SHP77 (cell line): ENCODE measurements around the gene C11orf68.
"Not testable (repeated sequence)": the region's sequence is repeated elsewhere in the genome, so short reads cannot be mapped to it uniquely, and the experiment has no call there.

Experiments
- DNase-seq, 2 experiments: peaks; one replicate each; lab custom pipeline; 2025; lab: John Stamatoyannopoulos, UW

Gene C11orf68

DNA sequence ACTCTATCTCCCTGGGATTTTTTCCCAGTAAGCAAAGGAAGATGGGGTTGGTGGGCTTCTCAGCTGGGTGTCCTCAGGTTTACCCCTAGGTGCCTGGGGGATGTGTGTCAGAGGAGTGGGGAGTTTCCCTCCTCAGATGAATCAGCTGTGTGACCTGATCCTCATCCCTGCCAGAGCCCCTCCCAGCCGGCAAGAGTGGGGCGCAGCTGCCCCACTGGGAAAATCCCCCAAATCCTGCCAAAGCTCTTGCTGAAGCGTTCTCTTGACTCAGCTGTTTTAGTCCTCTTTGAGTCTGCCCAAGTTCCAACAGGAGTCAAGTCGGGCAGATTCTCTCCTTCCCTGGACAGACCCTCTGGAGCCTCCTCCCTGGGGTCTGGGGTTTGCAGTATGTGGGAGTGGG, 6.0 kb downstream of the C11orf68 start:
- DNase-seq, result no peak

DNA sequence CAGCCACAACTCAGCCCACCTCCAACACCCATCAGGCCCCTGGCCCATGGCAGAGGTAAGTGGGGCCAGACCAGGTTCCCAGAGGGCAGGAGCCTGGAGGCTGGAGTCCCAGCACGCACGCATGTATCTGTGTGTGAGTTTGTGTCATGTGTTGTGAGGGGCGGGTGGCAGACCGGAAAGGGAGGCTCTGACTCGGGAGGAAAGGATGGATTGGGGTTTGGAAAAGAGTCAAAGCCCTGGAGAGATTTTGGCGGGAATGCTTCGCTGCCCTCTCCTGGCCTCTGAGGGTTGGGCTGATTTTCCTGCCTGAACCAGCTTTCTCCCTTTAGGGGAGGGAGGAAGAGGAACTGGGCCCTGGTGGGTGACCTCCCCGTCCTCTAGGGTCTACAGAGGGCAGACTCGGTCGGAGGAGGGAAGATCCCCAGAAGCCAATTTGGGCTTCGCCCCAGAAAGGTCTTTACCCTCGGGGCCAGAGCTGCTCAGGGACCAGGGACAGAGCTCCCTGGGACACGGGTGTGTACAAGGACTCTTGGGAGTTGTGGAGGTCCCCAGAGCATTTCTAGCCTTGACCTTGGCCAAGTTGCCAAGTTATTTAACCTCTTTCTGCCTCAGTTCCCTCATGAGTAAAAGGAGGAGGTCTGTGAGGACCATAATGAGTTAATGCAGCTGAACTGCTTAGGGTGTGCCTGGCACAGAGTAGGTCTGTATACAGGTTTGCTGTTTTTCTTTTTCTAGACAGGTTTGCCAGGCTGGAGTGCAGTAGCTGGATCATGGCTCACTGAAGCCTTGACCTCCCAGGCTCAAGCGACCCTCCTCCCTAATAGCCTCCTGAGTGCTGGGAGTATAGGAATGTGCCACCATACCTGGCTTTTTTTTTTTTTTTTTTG, 6.9 kb downstream of the C11orf68 start:
- peak; percentile 51 to 53 for DNase-seq

DNA sequence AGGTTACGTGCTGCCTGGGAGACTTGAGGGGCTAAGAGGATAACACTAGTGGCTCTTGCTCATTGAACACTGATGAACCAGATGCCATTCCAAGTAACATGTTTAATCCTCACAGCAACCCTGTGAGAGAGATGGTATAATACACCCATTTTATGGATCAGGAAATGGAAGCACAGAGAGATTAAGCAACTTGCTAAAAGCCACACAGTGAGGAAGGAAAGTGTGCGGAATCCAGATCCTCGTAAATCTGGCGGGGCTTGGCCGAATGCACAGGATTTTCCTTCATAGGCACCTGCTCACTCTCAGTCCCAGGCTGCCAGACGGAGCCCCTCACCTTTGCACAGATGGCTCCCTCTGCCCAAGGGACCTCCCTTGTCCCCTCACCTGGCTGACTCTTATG, 11.0 kb downstream of the C11orf68 start:
- no peak for DNase-seq

DNA sequence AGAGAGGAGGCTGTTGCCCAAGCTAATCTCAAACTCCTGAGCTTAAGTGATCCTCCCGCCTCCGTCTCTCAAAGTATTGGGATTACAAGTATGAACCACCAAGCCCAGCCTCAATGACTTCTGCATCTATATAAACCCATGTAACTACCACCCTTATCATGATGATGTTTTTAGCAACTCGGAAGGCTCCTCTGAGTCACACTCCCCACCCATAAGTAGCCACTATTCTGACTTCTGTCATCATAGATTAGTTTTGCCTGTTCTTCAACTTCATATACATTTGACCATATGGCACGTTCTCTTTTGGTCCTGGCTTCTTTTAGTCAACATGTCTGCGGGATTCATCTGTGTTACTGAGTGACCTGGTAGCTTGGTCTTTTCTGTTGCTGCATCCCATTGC, 12.3 kb downstream of the C11orf68 start:
- no peak for DNase-seq

DNA sequence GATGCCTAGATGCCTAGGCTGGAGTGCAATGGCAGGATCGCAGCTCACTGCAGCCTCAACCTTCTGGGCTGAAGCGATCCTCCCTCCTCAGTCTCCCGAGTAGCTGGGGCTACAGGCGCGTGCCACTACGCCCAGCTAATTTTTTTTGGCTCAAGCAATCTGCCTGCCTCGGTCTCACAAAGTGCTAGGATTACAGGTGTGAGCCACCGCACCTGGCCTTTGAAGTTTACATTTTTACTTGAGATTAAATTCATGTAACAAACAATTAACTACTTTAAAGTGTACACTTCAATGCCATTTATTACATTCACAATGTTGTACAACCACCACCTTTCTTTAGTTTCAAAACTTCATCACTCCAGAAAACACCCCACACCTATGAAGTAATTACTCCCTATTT, 15.1 kb downstream of the C11orf68 start:
- DNase-seq, result no peak

DNA sequence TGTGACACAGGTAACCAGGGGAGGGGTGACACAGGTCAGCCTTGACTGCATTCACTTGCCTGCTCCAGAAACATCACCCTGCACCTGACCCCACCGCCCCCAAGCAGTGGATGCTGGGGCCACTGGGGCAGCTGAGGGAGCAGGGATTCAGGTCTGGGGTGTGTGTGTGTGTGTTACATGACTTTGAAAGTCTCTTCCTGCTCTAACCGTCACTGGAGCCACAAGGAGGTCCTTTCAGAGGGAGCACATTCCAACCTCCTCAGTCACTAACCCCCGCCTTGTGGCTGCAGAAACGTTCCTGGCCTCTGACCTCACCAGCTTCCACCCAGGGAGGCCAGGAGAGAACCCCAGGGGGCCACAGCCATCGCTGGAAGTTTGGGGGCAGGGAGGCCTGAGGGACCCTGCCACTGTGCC, 15.8 kb downstream of the C11orf68 start:
- no peak for DNase-seq

DNA sequence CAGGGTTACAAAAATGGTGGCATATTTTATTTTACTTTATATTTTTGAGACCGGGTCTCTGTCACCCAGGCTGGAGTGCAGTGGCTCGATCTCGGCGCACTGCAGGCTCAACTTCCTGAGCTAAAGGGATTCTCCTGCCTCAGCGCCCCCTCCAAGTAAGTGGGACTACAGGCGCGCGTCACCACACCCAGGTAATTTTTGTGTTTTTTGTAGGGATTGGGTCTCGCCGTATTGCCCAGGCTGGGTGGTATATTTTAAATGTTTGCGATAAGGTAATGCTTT, 18.0 kb downstream of the C11orf68 start:
- no peak for DNase-seq

DNA sequence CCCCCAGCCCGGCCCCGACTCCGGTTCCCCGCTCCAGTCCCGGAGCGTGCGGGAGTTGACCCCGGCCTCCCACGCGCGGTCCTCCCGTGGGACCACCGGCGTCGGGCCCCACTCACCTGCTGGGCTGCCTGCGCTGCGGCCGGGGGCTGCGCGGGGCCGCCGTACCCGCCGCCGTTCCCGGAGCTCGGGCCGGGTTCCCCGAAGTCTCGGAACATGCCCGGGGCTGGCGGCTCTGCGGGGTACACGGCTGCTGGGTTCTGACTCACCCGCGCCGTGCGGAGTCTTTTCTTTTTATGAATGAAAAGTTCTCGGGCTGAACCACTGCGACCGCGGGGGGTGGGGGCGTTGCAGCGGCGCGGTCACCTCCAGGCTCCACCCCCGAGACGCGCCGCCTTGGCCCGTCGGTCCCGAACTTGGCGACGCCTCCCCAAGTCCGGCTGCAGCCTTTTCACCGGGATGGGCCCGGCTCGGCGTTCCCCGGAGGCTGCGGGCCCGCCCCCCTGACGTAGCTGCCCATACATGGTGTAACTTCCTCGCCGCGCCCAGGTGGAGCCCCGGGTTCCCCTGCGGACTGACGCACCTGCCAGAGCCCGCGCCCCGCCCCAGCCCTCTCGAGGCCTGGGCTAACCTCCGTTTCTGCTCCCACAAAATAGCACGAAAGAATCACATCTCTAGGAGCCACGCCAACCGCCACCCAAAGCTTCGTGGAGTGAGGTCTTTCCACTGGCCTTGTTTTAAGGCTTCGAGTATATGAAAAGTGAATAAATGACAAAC, 18.6 kb downstream of the C11orf68 start, which contains the start of gene FOSL1:
Gene FOSL1, minus strand, starts transcription at position 264 of the 774 bp plus-strand sequence. Its CDS starts 49 bp downstream, at position 215.
- no peak for DNase-seq

DNA sequence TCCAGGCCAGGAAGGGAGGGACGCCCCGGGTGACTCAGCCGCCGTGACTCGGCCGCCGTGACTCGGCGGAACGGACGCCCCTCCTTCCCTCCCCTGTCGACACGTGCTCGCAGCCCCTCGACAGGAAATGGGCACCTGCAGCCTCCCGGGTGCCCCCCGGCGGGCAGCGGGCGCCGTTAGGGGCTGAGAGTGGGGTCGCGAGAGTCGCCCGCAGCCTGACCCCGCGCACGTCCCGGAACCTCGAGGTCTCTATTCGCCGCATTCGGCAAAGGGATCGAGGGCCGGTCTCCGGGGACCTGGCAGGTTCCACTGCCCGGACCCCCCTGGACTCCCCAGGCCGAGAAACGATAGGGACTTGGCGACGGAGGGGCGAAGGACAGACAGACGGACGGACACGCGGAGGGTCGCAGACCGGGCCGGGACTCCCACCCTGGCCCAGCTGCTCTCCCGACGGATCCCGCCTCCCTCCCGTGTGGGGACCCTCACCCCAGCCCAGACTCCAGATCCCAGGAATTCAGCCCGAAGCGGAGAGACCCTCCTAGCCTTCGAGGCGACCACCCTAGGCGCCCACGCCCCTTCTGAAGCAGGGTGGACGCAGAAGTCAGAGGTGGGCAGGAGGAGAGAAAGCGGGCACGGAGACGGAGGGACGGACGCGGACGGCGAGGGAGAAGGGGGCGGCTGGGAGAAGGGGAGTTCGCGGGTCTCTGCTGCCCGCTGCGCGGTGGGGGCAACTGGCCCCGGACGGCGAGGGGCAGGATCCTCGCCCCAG, 19.3 kb downstream of the C11orf68 start:
- no peak for DNase-seq

DNA sequence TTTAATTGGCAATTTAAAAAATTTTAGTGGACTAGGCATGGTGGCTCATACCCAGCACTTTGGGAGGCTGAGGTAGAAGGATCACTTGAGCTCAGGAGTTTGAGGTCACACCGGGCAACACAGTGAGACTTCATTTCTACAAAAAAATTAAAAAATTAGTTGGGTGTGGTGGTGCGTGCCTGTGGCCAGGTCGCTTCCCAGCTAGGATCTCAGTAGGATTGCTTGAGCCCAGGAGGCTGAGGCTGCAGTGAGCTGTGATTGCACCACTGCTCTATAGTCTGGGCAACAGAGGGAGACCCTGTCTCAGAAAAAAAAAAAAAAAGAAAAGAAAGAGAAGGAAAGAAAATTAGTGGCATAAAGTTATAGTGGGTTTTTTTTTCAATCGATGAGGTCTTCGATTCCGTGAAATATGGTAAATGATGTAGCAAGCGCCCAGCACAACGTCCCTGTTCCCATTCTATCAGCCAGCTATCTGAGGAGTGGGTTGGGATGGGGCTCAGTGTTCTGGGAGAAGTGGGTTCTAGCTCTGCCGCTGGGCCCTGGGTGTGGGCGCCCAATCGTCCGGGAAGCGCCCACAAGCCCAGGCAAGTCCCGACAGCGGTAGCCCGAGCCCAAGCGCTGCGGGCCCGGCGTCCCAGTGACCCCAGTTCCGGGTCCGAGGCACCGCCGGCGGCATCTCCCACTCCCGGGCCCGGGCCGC, 20.1 kb downstream of the C11orf68 start:
- DNase-seq, result no peak

DNA sequence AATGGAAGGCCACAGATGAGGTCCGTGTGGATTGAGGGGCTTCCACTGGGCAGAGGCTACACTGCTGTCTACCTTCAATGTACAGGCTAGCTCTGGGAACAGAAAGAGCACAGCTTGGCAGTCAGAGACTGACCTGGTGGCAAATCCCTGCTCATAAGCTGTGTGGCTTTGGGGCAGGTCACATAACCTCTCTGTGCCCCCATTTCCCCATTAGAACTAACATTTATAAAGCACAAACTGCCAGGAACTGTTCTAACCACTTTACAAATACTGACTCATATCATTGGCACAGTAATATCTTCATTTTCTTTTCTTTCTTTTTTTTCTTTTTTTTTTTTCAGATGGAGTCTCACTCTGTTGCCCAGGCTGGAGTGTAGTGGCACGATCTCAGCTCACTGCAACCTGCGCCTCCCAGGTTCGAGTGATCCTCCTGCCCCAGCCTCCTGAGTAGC, 21.8 kb downstream of the C11orf68 start:
- no peak for DNase-seq

DNA sequence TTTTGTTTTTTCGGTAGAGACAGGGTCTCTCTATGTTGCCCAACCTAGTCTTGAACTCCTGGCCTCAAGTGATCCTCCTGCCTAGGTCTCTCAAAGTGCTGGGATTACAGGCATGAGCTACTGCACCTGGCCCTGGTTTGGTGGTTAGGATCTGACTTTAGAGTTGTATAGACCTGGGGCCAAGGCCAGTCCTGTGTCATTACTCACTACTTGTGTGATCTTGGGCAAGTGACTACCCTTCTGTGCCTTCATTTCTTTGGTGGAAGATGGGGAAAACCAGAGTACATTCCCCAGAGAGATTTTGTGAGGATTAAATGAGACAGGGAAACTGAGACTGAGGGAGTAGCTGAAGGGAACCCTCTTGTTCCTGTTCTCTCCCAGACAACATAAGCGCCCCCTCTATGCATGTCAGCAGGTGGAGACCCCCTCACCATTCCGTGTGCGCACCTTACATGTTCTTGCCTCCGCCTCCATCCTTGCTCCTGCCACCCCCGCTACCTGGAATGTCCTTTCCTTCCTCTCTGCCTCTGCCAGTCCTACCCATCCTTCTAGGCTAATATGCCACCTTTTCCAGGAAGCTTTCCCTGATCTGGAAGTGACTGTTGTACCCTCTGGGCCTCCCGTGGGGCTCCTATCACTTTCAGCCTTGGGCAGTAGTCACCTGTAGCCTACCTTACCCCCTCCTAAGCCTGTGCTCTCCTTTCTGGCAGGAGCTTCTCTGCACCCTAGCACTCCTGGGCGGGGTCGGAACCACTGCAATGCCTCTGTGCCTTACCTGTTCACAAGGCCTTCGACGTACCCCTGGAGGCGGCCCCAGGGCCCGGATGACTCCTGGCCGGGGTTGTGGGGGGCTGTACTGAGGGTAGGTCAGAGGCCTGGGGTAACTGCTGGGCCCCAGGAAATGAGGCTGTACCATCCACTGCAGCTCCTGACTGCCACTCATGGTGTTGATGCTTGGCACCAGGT, 22.5 kb downstream of the C11orf68 start:
- DNase-seq, result no peak

DNA sequence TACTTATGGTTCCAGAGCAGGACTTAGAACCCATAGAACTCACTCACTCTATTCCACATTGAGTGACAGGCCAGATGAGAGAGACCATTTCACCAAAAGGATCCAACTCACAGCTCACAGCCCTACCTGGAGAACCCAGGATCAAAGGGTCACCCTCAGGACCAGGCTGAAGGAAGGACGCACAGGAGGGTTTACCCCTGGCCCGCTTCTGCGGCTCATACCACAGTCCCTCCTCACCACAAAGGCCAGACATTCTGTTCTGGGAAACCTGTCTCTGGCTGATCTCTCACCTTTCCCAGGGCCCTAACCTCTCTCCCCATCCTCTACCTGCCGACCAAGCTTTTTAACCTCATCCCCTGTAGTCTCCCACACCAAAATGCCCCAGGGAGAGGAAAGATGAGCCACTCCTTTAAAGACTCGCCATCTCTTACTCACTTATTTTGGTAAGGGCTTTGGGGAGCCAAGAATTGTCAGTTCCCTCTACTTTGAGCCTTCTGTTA, 23.3 kb downstream of the C11orf68 start:
- no peak for DNase-seq

DNA sequence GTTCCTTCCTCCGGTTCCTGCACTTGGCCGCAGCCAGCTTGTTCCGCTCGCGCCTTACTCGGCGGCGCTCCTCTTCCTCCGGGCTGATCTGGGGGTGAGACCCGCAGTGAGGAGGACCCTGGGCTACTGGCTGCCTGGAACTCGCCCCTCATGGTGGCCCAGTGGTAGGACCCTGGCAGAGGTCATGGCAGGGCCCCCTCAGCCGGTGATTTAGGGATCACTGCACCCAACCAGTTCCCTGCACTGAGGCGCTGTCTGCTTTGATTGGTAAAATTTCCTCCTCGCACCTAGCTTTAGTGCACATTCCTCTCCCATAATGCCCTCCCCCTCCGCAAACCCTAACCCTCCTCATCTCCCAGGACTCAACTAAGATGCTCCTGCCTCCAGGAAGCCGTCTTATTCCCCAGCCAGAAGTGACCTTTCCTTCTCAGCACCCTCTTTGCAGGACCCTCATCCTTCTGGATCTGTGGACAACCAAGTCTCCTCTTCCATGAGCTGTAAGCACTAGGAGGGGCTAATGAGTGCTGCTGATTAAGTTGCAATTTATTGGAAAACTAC, 24.7 kb downstream of the C11orf68 start:
- no peak for DNase-seq

DNA sequence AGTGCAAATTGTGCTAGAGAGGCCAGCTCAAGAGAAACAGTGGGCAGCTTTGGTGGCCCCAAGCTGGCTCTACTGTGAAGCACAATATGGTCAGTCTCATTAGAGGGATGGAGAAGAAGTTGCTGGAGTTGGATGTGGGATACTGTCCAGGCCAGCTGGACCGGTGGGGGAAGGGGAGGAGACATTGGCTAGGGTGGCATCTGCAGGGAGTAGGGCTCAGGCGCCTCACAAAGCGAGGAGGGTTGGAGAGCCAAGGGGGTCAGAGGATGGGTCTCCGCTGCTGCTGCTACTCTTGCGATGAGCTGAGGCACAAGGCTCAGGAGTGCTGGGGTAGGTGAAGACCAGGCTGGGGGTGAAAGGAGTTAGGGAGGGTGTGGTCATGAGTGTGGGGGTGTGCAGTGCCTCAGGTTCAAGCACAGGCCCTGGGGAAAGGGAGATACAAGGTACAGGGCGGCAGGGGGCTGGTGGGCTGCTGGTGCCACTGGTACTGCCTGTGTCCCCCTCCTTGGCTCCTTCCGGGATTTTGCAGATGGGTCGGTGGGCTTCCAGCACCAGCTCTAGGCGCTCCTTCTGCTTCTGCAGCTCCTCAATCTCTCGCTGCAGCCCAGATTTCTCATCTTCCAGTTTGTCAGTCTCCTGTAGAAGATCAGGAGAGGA, 26.1 kb downstream of the C11orf68 start:
- DNase-seq, result no peak

DNA sequence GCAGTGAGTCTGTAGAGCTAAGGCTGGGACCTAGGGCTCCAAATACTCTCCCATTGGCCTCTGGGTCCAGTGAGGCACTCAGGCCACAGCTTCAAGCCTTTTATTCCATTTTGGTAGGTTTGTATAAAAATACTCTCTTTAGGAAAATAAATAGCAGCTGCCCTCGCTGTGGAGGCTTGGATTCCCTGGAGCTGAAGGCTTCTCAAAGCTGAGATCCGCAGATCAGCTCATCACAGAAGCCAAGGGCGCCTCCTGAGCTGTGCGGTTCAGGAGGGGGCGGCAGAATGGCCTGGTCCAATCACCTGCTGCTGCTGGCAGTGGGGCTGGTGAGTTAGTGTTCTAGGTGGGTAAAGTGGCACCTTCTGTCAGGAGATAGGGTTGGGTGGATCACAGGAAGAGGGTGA, 26.7 kb downstream of the C11orf68 start:
- DNase-seq, result not testable (repeated sequence)

DNA sequence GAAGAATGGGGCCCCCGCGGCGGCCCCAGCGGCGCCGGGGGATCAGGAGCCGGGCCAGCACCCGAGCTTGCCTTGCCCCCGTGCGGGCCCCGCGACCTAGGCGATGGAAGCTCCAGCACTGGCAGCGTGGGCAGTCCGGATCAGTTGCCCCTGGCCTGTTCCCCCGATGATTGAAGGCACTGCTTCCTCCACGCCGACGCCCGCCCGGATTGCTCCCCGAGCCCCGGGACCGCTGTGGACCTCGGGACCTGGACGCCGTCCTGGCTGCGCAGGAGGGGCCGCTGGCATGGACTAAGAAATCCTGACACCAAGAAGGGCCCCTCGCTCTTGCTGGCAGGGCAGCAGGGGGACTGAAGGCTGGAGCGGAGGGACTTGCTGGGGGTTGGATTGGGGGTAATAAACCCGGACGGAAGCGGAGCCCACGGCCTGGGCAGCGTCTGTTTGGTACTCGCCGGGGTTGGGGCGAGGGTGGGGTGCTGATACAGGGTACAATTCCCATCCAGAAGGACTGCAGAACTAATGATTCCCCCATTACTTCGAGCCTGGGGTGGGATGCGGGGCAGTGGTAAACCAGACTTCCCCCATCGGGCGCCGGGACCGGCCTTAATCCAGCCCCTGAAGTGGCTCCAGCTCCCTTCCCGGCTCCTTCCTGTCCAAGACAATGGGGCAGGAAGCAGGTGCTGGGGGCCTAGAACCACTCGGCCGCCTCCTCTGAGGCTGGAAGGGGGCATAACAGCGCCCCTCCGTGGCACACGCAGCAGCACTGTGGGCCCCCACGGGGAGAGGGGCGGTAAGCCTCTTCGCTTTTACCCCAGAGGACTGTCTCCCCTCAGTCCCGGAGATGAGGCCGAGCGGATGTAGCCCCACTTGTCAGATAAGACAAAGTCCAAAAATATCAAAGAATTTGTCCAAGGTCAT, 27.4 kb downstream of the C11orf68 start:
- DNase-seq, result peak; percentile 51 to 71
